Measurements from ENCODE around the gene STRN3.
"Not testable (repeated sequence)": the region's sequence is repeated elsewhere in the genome, so short reads cannot be mapped to it uniquely, and the experiment has no call there.

STRN3 gene, protein sequence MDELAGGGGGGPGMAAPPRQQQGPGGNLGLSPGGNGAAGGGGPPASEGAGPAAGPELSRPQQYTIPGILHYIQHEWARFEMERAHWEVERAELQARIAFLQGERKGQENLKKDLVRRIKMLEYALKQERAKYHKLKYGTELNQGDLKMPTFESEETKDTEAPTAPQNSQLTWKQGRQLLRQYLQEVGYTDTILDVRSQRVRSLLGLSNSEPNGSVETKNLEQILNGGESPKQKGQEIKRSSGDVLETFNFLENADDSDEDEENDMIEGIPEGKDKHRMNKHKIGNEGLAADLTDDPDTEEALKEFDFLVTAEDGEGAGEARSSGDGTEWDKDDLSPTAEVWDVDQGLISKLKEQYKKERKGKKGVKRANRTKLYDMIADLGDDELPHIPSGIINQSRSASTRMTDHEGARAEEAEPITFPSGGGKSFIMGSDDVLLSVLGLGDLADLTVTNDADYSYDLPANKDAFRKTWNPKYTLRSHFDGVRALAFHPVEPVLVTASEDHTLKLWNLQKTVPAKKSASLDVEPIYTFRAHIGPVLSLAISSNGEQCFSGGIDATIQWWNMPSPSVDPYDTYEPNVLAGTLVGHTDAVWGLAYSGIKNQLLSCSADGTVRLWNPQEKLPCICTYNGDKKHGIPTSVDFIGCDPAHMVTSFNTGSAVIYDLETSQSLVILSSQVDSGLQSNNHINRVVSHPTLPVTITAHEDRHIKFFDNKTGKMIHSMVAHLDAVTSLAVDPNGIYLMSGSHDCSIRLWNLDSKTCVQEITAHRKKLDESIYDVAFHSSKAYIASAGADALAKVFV
- 34.6 to 66.3 (median 48.2) reads per million in 18 experiments for total RNA-seq

DNA sequence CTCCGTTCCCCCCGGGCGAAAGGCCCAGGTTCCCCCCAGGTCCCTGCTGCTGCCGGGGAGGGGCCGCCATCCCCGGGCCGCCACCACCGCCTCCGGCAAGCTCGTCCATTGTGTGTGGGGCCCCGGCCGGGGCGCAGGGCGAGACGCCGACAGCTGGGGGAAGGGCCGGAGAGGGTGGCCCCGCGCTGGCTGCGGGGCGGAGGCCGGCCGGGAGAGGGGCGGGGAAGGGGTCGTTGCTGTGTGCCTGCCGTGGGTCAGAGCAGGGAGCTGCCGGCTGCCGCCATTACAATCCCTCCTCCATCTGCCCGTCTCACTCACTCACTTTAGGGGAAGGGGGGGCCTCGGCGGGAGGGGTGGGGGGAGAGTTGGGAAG, at the start of gene STRN3:
Gene STRN3, minus strand, starts transcription at position 303 of the 373 bp plus-strand sequence. Its CDS starts 194 bp downstream, at position 109.
- DNase-seq = no peak

DNA sequence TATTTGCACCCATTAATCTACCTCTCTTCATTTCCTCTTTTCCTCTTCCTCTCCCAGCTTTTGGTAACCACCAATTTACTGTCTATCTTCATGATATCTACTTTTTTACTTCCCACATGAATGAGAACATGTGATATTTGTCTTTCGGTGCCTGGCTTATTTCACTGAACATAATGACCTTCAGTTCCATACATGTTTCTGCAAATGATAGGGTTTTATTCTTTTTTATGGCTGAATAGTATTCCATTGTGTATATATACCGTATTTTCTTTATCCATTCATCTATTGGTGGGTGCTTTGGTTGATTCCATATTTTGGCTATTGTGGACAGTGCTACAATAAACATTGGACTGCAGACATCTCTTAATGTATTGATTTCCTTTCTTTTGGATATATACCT, 49.0 kb upstream of the STRN3 start:
- DNase-seq = no peak

DNA sequence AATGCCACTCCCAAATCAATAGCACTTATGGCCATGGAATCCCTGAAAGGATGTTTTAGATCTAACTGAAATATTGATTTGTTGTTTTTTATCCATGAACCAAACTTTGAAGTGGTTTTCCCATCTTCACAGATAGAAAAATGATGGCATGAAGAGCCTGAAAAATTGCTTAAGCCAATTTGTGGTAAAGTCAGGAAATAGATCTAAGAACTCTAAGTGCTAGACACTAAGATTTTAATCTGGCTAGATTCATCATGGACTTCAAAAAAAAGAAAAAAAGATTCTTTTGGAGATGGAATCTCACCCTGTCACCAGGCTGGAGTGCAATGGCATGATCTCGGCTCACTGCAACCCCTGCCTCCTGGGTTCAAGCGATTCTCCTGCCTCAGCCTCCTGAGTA, 45.0 kb upstream of the STRN3 start:
- DNase-seq = no peak

DNA sequence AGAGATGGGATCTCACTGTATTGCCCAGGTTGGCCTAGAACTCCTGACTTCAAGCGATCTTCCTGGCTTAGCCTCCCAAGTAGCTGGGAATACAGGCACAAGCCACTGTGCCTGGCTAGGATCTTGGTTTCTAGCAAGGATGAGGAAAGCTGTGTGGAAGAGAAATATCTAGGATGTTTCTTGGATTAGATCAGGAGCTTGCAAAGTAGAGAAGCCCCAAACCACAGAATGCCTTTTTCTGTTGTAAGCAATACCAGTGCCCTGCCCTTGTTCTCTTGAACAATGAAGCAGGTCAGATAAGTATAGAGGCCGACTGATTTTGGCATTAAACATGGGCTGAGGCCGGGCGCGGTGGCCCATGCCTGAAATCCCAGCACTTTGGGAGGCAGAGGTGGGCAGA, 44.3 kb upstream of the STRN3 start:
- no peak for DNase-seq

DNA sequence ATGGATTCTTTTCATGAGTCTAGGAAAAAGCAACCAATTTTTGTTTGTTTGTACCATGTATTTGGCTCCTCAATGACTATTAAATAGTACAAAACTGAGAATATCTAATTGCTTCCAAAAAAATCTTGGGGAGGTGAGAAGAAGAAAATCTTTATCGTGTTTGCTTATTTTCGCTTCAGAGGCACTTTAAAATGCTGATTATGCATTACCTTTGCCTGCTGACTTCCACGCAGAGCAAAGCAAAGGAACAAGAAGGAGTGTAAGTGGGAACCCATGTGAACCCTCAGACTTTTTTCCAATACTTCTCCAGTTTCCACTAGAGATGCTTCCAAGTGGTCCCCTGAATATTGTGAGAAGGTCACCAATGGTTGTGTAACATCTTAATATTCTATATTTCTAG, 43.2 kb upstream of the STRN3 start:
- DNase-seq = no peak

DNA sequence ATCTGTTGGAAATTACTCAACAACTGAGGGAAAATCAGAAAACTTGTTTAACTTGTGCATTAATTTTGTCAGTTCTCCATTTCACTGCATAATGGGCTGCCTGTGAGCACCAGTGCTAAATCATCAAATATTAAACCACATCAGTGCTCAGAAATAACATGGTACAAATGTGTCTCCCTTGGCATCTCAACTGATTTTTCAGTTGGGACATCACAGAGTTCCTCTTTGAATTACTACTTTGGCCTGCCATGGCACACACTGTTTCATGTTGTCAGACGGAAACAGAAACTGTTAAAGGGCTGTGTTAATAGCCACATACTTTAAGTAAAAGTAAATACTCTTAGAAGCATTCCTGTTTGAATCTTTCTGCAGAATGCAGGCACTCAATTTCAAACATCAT, 42.1 kb upstream of the STRN3 start:
- DNase-seq = peak; percentile 75 to 93

DNA sequence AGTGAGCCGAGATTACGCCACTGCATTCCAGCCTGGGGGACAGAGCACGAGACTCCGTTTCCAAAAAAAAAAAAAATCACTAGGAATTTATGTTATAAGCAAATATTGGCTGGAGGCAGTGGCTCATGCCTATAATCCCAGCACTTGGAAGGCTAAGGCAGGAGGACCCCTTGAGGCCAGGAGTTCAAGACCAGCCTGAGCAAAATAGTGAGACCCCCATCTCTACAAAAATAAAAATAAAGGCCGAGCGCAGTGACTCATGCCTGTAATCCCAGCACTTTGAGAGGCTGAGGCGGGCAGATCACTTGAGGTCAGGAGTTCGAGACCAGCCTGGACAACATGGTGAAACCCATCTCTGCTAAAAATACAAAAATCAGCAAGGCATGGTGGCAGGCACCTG, 36.7 kb upstream of the STRN3 start:
- DNase-seq = not testable (repeated sequence)

DNA sequence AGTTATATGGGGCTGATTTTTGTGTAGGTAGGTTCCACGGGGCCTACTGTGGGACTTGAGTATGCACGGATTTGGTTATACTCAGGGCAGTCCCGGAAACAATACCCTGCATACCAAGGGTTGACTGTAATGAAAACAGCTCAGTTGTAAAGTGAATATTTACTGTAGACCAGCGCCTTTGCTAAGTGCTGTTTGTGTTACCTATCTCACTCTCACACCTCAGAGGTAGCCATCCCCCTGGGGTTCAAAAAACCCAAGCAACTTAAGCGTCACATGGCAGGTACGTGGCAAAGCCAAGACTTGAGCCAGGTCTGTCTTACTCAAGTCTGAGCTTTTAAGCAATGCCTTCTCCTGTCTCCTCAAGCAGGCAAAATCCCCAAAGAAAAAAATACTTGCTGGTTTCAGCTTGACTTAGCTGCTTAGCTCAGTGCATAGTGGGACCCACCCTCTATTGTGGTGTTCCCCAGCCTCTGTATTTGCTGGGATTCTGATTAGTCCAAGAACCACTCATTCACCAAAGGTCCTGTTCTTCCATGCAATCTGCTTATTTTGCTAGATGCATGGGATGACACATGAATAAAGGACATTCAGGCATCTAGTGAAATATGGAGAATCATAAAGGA, 34.2 kb upstream of the STRN3 start:
- DNase-seq = no peak

DNA sequence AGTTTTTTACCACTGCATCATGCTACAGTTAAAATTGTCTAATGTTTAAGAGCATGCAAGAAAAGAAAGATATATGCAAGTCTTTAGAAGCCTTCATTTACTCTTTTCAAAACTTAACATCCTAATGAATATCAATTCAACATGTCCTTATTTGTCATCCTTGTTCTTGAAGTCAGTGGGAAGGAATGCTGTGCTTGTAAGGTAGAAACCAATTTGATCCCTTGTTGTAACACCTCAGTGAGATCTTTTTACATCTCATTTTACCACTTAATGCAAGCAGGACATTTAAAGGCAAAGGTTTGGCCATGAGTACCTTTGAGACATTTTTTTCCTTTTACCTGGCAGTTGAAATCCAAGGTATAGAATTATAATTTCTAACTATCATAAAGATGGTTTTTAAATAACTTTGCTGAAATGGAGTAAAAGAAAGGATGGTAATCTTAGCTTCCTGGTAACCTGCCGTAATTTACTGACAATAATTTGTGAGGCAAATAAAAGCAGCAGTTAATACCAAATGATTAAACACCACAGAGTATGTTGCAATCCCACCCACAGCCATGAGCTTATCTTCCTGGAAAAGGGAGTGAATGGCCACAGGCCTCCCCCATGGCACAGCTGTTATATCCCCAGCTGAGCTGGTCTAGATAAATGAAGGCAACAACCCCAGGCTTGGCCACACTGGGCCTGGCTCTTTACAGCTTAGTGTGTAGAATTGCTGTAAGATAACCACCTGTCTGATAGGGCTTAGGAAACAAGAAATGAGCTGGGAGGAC, 33.2 kb upstream of the STRN3 start:
- DNase-seq = peak; percentile 87 to 89

DNA sequence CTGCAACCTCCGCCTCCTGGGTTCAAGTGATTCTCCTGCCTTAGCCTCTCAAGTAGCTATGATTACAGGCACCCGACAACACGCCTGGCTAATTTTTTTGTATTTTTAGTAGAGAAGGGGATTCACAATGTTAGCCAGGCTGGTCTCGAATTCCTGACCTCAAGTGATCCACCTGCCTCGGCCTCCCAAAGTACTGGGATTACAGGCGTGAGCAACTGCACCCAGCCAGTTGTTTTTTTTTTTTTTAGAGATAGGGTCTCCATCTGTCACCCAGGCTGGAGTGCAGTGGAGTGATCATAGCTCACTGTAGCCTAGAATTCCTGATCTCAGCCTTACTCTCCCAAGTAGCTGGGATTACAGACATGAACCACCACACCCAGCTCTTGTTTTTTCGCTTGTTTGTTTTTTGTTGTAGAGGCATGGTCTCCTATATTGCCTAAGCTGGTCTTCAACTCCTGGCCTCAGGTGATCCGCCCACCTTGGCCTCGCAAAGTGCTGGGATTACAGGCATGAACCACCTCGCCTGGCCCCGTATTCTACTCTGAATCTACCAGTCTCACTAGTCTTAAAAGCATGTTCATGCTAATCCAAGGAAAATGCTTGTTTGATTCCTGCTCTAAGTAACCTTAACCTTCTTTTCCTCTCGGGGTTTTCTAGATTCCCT, 31.7 kb upstream of the STRN3 start:
- no peak for DNase-seq

DNA sequence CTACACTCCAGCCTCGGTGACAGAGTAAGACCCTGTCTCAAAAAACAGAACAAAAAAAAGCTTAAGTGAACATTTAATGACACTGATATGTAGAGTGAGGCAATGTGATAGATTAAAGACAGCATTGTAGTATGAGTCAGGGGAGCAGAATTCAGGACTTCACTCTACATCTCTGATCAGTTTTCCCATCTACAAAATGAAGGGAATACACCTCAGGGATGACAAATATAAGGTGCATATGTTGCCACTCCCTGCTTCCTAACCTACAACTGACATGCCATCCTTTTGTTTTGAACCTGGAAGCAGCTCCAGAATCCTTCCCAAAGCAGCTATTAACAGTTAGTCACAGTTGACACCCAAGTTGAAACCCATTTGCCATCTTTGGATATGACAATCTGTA, 30.9 kb upstream of the STRN3 start:
- DNase-seq = no peak

DNA sequence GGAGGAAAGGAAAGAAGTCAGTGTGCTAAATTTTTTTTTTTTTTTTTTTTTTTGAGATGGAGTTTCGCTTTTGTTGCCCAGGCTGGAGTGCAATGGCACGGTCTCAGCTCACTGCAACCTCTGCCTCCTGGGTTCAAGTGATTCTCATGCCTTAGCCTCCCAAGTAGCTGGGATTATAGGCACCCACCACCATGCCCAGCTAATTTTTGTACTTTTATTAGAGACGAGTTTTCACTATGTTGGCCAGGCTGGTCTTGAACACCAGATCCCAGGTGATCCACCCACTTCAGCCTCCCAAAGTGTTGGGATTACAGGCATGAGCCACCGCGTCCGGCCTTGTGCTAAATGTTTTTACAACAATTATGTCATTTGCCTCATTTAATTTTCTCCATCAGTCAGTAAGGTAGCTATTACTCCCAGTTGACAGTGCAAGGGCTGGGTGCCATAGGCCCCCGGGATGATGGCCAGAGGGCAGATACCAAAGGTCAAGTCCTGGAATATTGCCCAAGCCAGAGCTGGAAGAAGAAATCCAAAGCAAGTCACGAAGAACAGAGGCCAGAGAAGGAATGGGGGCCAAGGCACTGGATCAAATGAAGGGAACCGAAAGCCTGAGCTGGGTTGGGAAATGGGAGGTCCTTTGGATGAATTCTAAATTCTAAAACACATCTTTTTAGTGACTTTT, 26.9 kb upstream of the STRN3 start:
- DNase-seq = not testable (repeated sequence)

DNA sequence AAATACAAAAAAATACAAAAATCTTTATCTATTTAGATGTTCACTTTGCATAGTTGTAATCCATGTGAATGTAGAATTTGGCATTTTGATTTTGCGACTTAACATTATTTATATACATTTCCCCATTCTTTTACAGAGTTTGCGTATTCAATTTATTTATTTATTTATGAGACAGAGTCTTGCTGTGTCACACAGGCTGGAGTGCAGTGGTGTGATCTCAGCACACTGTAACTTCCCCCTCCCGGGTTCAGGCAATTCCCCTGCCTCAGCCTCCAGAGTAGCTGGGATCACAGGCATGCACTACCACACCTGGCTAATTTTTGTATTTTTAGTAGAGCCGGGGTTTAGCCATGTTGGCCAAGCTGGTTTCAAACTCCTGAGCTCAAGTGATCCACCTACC, 25.3 kb upstream of the STRN3 start:
- DNase-seq = peak; percentile 56 to 70

DNA sequence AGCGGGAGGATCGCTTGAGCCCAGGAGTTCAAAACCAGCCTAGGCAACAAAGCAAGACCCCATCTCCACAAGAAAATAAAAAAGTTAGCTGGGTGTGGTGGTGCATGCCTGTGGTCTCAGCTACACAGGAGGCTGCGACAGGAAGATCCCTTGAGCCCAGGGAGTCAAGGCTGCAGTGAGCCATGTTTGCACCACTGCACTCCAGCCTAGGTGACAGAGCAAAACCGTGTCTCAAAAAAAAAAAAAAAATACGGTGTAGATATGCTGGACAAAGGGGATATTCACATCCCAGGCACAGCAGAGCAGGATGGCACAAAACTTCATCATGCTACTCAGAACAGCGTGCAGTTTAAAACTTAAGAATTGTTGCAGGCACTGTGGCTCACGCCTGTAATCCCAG, 24.8 kb upstream of the STRN3 start:
- no peak for DNase-seq

DNA sequence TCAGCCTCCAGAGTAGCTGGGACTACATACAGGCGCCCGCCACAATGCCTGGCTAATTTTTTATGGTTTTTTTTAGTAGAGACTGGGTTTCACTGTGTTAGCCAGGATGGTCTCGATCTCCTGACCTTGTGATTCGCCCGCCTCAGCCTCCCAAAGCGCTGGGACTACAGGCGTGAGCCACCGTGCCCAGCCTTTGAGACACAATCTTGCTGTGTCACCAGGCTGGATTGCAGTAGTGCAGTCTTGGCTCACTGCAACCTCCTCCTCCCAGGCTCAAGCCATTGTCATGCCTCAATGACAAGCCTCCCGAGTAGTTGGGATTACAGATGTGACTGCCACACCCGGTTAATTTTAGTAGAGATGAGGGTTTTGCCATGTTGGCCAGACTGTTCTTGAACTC, 21.3 kb upstream of the STRN3 start:
- peak; percentile 71 to 77 for DNase-seq

DNA sequence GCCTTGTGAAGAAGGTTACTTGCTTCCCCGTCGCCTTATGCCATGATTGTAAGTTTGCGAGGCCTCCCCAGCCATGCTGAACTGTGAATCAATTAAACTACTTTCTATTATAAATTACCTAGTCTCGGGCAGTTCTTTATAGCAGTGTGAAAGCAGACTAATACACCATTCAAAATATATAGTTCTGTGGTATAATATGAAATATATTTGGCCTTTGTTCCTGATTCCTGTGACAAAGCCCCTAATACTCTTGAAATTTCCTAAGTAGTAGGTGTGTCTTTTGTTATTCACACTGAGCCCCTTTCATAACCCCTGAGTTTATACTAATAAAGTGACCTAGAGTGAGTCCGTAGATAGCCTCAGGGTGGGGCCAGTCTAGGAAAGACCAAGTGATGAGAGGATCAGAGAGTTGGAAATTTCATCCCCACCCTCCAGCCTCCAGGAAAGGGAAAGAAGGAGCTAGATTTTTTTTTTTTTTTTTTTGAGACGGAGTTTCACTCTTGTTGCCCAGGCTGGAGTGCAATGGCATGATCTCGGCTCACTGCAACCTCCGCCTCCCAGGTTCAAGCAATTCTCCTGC, 19.4 kb upstream of the STRN3 start:
- no peak for DNase-seq

DNA sequence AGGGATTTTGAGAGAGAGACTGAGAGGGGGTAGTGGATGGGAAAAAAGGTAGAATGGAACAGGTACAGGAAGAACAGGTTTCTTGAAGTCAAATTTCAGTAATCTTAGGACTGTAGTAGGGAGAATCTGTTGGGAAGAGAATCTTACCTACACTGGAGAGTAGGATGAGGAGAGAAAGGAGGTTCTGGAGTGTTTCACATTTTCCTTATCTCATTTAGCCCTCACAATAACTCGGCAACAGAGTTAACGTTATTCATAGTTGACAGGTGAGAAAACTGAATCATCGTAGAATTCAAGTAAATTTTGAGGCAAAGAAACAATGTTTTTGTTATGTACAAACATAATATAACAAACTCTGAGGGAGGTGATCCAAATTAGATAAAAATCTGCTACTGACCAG, 17.2 kb upstream of the STRN3 start:
- no peak for DNase-seq

DNA sequence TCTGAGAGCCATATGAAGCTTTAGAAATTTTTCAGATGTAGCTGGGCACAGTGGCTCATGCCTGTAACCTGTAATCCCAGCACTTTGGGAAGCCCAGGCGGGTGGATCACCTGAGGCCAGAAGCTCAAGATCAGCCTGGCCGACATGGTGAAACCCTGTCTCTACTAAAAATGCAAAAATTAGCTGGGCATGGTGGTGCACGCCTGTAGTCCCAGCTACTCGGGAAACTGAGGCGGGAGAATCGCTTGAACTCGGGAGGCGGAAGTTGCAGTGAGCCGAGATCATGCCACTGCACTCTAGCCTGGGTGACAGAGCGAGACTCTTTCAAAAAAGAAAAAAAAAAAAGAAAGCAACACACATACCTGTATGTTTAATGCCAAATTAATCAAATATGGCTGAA, 16.7 kb upstream of the STRN3 start:
- not testable (repeated sequence) for DNase-seq

DNA sequence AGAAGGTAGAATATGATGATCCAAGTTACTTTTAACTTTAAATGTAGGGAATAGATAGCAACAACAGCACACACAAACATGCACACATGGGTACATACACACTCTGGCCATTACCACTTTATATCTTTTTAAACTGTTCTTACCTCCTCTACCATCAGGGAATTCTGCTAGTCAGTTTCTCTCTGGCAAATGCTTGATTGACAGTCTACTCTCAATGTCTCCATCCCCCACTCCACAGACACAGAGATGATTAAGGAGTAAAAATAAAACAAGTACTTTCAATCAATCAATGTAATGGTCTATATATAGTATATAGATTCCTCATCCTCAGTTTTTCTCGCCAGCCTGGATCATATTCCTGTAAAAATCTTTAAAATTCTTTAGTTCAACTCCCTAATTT, 16.1 kb upstream of the STRN3 start:
- no peak for DNase-seq

DNA sequence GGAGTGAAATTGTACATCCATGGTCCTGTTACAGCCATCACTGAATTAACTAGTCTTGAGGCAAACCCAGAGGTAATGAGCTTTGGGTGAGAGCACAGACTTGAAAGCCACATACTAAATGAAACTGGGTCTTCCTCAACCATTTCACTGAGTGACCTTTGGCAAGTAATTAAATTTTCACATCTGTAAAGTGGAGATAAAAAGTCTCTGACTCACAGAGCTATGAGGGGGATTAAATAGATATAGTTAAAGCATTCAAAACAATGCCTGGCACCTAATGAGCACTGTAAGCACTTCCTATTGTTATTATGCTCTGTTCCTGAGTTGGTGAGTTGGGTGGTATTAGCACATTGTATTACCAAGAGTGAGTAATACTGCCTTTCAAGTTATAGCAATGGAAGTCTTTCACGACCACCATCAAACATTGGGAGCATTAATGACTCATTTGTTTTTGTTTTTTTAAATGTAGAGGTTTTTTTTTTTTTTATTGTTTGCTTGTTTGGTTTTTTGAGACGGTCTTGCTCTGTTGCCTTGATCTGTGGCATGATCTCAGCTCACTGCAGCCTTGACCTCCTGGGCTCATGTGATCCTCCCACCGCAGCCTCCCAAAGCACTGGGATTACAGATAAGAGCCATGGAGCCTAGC, 12.5 kb upstream of the STRN3 start:
- no peak for DNase-seq
